Liver (tissue), 9 donors: ENCODE results near the gene TBC1D24. TPM values are rescaled to one million over a fixed set of nuclear protein-coding genes. Genes with fewer than 3 reads are reported as not detected.

Source experiments
- DNase-seq: peaks from one replicate; pipeline ENCODE4 v3.0.0-alpha.2; 2017; ENCODE audit warnings: low spot score
- H3K27ac ChIP-seq, 2 donors: one replicate each; pipeline ENCODE4 v1.7.0; 2013; ENCODE audit warnings: inconsistent platforms in 2 of 2, low read length in 2 of 2, control low read depth in 1 of 2, low read depth in 1 of 2, mild to moderate bottlenecking in 1 of 2
- H3K27me3 ChIP-seq, 4 donors: one replicate each; pipeline versions ENCODE4 v1.6.1 to v1.7.0; 2013; ENCODE audit warnings: low read length in 3 of 4, inconsistent platforms in 1 of 4, mild to moderate bottlenecking in 1 of 4, moderate library complexity in 1 of 4; ENCODE audit not compliant: control insufficient read depth in 4 of 4, insufficient read depth in 4 of 4
- H3K36me3 ChIP-seq, 4 donors: one replicate each; pipeline versions ENCODE4 v1.6.1 to v1.7.0; 2013; ENCODE audit warnings: low read length in 3 of 4, mild to moderate bottlenecking in 3 of 4, low read depth in 1 of 4, moderate library complexity in 1 of 4; ENCODE audit not compliant: control insufficient read depth in 4 of 4, insufficient read depth in 3 of 4
- H3K4me1 ChIP-seq, 4 donors: one replicate each; pipeline versions ENCODE4 v1.6.1 to v1.7.0; 2013; ENCODE audit warnings: low read length in 3 of 4, mild to moderate bottlenecking in 3 of 4, moderate library complexity in 1 of 4; ENCODE audit not compliant: control insufficient read depth in 4 of 4, insufficient read depth in 4 of 4
- H3K4me3 ChIP-seq, 3 donors: one replicate each; pipeline versions ENCODE4 v1.6.1 to v1.7.0; 2013; ENCODE audit warnings: low read length in 3 of 3, control low read depth in 1 of 3, low read depth in 1 of 3, mild to moderate bottlenecking in 1 of 3
- H3K9ac ChIP-seq, 2 donors: one replicate each; pipeline ENCODE4 v1.7.0; 2013; ENCODE audit warnings: low read length in 2 of 2, mild to moderate bottlenecking in 2 of 2, moderate library complexity in 2 of 2, control low read depth in 1 of 2, low read depth in 1 of 2
- H3K9me3 ChIP-seq, 4 donors: one replicate each; pipeline versions ENCODE4 v1.6.1 to v1.7.0; 2013; ENCODE audit warnings: low read length in 3 of 4; ENCODE audit not compliant: control insufficient read depth in 4 of 4
- EGR1 ChIP-seq, 2 donors: IDR thresholded peaks; 2 replicates each; pipeline ENCODE4 v1.6.1; 2016 to 2018; ENCODE audit warnings: antibody characterized with exemption in 2 of 2, low read depth in 2 of 2
- FOXA1 ChIP-seq: IDR thresholded peaks from 2 replicates; pipeline ENCODE4 v1.6.1; 2016; ENCODE audit warnings: antibody characterized with exemption
- FOXA2 ChIP-seq: IDR thresholded peaks from 2 replicates; pipeline ENCODE4 v1.6.1; 2016; ENCODE audit warnings: antibody characterized with exemption
- GABPA ChIP-seq, 2 donors: IDR thresholded peaks in 1 of 2; conservative IDR thresholded peaks in 1 of 2; 2 replicates each; pipeline ENCODE4 v1.6.1; 2016; ENCODE audit warnings: antibody characterized with exemption in 2 of 2, mild to moderate bottlenecking in 1 of 2, moderate library complexity in 1 of 2
- HNF4A ChIP-seq, 2 donors: conservative IDR thresholded peaks; 2 replicates each; pipeline ENCODE4 v1.6.1; 2016; ENCODE audit warnings: antibody characterized with exemption in 2 of 2, mild to moderate bottlenecking in 2 of 2
- HNF4G ChIP-seq: IDR thresholded peaks from 2 replicates; pipeline ENCODE4 v1.6.1; 2016; ENCODE audit warnings: antibody characterized with exemption
- JUND ChIP-seq, 2 donors: IDR thresholded peaks; 2 replicates each; pipeline ENCODE4 v1.6.1; 2016; ENCODE audit warnings: antibody characterized with exemption in 2 of 2
- NR2F2 ChIP-seq: IDR thresholded peaks from 2 replicates; pipeline ENCODE4 v1.6.1; 2016; ENCODE audit warnings: antibody characterized with exemption
- RAD21 ChIP-seq, 2 donors: IDR thresholded peaks; 2 replicates each; pipeline ENCODE4 v1.6.1; 2016; ENCODE audit warnings: antibody characterized with exemption in 2 of 2, mild to moderate bottlenecking in 2 of 2
- RXRA ChIP-seq, 2 donors: IDR thresholded peaks; 2 replicates each; pipeline ENCODE4 v1.6.1; 2017 to 2018; ENCODE audit warnings: antibody characterized with exemption in 2 of 2, mild to moderate bottlenecking in 1 of 2
- SP1 ChIP-seq: IDR thresholded peaks from 2 replicates; pipeline ENCODE4 v1.6.1; 2018; ENCODE audit warnings: antibody characterized with exemption, mild to moderate bottlenecking
- TAF1 ChIP-seq: conservative IDR thresholded peaks from 2 replicates; pipeline ENCODE4 v1.6.1; 2016; ENCODE audit warnings: antibody characterized with exemption, mild to moderate bottlenecking
- YY1 ChIP-seq: IDR thresholded peaks from 2 replicates; pipeline ENCODE4 v1.6.1; 2016; ENCODE audit warnings: antibody characterized with exemption, mild to moderate bottlenecking
- WGBS: extraction: QIAGEN DNeasy Blood & Tissue Kit; methylation state at CpG from one replicate; pipeline ENCODE4 v1.1.7; 2013; 5-methylcytosine and 5-hydroxymethylcytosine counted together
- polyA plus RNA-seq, 2 donors: library from polyadenylated mRNA; stranded (reverse) in 1 of 2; unstranded in 1 of 2; fragments of 200-250 nt in 1 of 2; fragments of >200 nt in 1 of 2; fragmentation: Nextera tagmentation in 1 of 2; extraction: Ambion mirVana in 1 of 2; gene quantifications; one replicate each; pipeline versions ENCODE4 v1.2.1 to v1.2.3, GENCODE V29; 2013 to 2015
- total RNA-seq, 2 donors: library from RNA; depleted of rRNA; stranded (reverse); fragments of >200 nt; gene quantifications; one replicate each; pipeline ENCODE4 v1.2.3, GENCODE V29; 2014
- TF ChIP-seq, protein P1 (sequence below): IDR thresholded peaks from 2 replicates; pipeline ENCODE4 v1.6.1; 2016; ENCODE audit warnings: antibody characterized with exemption
- TF ChIP-seq, protein P2 (sequence below): IDR thresholded peaks from 2 replicates; pipeline ENCODE4 v1.6.1; 2016; ENCODE audit warnings: antibody characterized with exemption, mild to moderate bottlenecking
- TF ChIP-seq, protein P3 (sequence below): IDR thresholded peaks from 2 replicates; pipeline ENCODE4 v1.6.1; 2016; ENCODE audit warnings: antibody characterized with exemption
- TF ChIP-seq, protein P4 (sequence below): fragments of 150-350 bp; IDR thresholded peaks from 2 replicates; pipeline ENCODE4 v1.5.1; 2017; ENCODE audit warnings: improper control_type of control experiment, low read depth, low read length; ENCODE audit not compliant: missing input control
- TF ChIP-seq, protein P5 (sequence below): IDR thresholded peaks from 2 replicates; pipeline ENCODE4 v1.6.1; 2016; ENCODE audit warnings: antibody characterized with exemption
- donor health status: healthy.
- donor health status: healthy.
- donor health status: healthy.
- donor health status: healthy.
- donor health status: healthy.

The TBC1D24 gene
- total and polyA plus RNA-seq, 4 donors: 8.4 to 22.3 (median 11.5) TPM

DNA sequence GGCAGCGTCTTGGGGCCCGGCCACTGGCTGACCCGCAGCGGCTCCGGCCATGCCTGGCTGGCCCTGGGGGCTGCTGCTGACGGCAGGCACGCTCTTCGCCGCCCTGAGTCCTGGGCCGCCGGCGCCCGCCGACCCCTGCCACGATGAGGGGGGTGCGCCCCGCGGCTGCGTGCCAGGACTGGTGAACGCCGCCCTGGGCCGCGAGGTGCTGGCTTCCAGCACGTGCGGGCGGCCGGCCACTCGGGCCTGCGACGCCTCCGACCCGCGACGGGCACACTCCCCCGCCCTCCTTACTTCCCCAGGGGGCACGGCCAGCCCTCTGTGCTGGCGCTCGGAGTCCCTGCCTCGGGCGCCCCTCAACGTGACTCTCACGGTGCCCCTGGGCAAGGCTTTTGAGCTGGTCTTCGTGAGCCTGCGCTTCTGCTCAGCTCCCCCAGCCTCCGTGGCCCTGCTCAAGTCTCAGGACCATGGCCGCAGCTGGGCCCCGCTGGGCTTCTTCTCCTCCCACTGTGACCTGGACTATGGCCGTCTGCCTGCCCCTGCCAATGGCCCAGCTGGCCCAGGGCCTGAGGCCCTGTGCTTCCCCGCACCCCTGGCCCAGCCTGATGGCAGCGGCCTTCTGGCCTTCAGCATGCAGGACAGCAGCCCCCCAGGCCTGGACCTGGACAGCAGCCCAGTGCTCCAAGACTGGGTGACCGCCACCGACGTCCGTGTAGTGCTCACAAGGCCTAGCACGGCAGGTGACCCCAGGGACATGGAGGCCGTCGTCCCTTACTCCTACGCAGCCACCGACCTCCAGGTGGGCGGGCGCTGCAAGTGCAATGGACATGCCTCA, 3.1 kb upstream of the TBC1D24 start:
- TF ChIP-seq, protein P1, sequence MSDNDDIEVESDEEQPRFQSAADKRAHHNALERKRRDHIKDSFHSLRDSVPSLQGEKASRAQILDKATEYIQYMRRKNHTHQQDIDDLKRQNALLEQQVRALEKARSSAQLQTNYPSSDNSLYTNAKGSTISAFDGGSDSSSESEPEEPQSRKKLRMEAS: no peak
- TF ChIP-seq, protein P2, sequence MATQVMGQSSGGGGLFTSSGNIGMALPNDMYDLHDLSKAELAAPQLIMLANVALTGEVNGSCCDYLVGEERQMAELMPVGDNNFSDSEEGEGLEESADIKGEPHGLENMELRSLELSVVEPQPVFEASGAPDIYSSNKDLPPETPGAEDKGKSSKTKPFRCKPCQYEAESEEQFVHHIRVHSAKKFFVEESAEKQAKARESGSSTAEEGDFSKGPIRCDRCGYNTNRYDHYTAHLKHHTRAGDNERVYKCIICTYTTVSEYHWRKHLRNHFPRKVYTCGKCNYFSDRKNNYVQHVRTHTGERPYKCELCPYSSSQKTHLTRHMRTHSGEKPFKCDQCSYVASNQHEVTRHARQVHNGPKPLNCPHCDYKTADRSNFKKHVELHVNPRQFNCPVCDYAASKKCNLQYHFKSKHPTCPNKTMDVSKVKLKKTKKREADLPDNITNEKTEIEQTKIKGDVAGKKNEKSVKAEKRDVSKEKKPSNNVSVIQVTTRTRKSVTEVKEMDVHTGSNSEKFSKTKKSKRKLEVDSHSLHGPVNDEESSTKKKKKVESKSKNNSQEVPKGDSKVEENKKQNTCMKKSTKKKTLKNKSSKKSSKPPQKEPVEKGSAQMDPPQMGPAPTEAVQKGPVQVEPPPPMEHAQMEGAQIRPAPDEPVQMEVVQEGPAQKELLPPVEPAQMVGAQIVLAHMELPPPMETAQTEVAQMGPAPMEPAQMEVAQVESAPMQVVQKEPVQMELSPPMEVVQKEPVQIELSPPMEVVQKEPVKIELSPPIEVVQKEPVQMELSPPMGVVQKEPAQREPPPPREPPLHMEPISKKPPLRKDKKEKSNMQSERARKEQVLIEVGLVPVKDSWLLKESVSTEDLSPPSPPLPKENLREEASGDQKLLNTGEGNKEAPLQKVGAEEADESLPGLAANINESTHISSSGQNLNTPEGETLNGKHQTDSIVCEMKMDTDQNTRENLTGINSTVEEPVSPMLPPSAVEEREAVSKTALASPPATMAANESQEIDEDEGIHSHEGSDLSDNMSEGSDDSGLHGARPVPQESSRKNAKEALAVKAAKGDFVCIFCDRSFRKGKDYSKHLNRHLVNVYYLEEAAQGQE: no peak
- TF ChIP-seq EGR1 (IDR thresholded peaks at IDR 0.05; ENCODE audit: low read depth in 2 of 2): peak in 1 of 2 donors; percentile 27
- TF ChIP-seq YY1: peak; percentile 91
- TF ChIP-seq JUND (IDR thresholded peaks at IDR 0.05): no peak
- TF ChIP-seq, protein P3, sequence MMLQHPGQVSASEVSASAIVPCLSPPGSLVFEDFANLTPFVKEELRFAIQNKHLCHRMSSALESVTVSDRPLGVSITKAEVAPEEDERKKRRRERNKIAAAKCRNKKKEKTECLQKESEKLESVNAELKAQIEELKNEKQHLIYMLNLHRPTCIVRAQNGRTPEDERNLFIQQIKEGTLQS: no peak
- no peak for TF ChIP-seq HNF4G
- TF ChIP-seq NR2F2: no peak
- TF ChIP-seq GABPA (IDR thresholded peaks at IDR 0.05 in 1 of 2, conservative IDR thresholded peaks at IDR 0.05 in 1 of 2): no peak
- no peak for TF ChIP-seq RAD21 (IDR thresholded peaks at IDR 0.05)
- TF ChIP-seq SP1: peak; percentile 78
- TF ChIP-seq RXRA (IDR thresholded peaks at IDR 0.05): peak in 1 of 2 donors; percentile 49
- no peak for TF ChIP-seq FOXA2
- TF ChIP-seq HNF4A (conservative IDR thresholded peaks at IDR 0.05): peak; percentile 78 to 86
- TF ChIP-seq, protein P4, sequence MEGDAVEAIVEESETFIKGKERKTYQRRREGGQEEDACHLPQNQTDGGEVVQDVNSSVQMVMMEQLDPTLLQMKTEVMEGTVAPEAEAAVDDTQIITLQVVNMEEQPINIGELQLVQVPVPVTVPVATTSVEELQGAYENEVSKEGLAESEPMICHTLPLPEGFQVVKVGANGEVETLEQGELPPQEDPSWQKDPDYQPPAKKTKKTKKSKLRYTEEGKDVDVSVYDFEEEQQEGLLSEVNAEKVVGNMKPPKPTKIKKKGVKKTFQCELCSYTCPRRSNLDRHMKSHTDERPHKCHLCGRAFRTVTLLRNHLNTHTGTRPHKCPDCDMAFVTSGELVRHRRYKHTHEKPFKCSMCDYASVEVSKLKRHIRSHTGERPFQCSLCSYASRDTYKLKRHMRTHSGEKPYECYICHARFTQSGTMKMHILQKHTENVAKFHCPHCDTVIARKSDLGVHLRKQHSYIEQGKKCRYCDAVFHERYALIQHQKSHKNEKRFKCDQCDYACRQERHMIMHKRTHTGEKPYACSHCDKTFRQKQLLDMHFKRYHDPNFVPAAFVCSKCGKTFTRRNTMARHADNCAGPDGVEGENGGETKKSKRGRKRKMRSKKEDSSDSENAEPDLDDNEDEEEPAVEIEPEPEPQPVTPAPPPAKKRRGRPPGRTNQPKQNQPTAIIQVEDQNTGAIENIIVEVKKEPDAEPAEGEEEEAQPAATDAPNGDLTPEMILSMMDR: no peak
- no peak for TF ChIP-seq TAF1
- TF ChIP-seq, protein P5, sequence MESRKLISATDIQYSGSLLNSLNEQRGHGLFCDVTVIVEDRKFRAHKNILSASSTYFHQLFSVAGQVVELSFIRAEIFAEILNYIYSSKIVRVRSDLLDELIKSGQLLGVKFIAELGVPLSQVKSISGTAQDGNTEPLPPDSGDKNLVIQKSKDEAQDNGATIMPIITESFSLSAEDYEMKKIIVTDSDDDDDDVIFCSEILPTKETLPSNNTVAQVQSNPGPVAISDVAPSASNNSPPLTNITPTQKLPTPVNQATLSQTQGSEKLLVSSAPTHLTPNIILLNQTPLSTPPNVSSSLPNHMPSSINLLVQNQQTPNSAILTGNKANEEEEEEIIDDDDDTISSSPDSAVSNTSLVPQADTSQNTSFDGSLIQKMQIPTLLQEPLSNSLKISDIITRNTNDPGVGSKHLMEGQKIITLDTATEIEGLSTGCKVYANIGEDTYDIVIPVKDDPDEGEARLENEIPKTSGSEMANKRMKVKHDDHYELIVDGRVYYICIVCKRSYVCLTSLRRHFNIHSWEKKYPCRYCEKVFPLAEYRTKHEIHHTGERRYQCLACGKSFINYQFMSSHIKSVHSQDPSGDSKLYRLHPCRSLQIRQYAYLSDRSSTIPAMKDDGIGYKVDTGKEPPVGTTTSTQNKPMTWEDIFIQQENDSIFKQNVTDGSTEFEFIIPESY: no peak
- no peak for TF ChIP-seq FOXA1
- peak overlapping the region in 2 of 3 donors; percentile 11 to 30 for H3K4me3 ChIP-seq
- 22% methylated on average over 61 of the region's 61 CpGs for WGBS
- H3K36me3 ChIP-seq: no peaks in the 10 kb centered on the region
- DNase-seq: no peak
- peak overlapping the region; percentile 45 to 74 for H3K27ac ChIP-seq
- no peaks in the 10 kb centered on the region for H3K27me3 ChIP-seq
- no peaks in the 10 kb centered on the region for H3K9me3 ChIP-seq
- H3K9ac ChIP-seq: no peak overlapping the region
- peaks cover 48 to 82% (median 60%) of the 10 kb centered on the region in 4 donors for H3K4me1 ChIP-seq
